ENCODE measurements around the gene ARID3C. TPM values are rescaled to one million over a fixed set of nuclear protein-coding genes. Genes with fewer than 3 reads are reported as not detected.

The ARID3C gene
- total and polyA plus RNA-seq, 2 donors (not counting 3 experiments of a cell fraction or from before 2014, with no cell fraction given) = not detected

GRCh38 chr9:34651321-34651720, 22.5 kb upstream of the ARID3C start:
- peaks cover 34% of the 10 kb centered on the region for H3K4me1 ChIP-seq (ENCODE audit: control insufficient read depth, extremely low read depth, insufficient read depth, low read length)
- no peak overlapping the region for H3K9ac ChIP-seq (replicated peaks; ENCODE audit: extremely low read depth, insufficient read depth, low read length)

More at GRCh38 chr9:34651321-34651720, 22.5 kb upstream of the ARID3C start:
- intact Hi-C loops (cut with micrococcal nuclease) = no loop called here
- TF ChIP-seq MAX (IDR thresholded peaks at IDR 0.05; ENCODE audit: insufficient read depth, insufficient read length) (no peak), POLR2AphosphoS5 (IDR thresholded peaks at IDR 0.05; ENCODE audit: insufficient read depth, low read depth, low read length) (no peak), MYC (IDR thresholded peaks at IDR 0.05; ENCODE audit: low read depth, low read length) (no peak), EZH2 (IDR thresholded peaks at IDR 0.05; ENCODE audit: borderline replicate concordance, low read depth, low read length, severe bottlenecking) (no peak), FOS (IDR thresholded peaks at IDR 0.05; ENCODE audit: borderline replicate concordance, insufficient read depth, low read length) (no peak), POLR2A (IDR thresholded peaks at IDR 0.05; ENCODE audit: low read depth, low read length) (no peak), JUN (IDR thresholded peaks at IDR 0.05; ENCODE audit: borderline replicate concordance, insufficient read depth, insufficient read length, low read depth) (no peak), CTCF (IDR thresholded peaks at IDR 0.05; ENCODE audit: extremely low read depth in 1 of 2, insufficient read depth in 1 of 2, low read depth in 1 of 2, low read length in 2 of 2) (no peak), GATA2 (IDR thresholded peaks at IDR 0.05; ENCODE audit: insufficient read depth, insufficient read length, low read depth, low read length) (no peak)
- BruUV-seq (replicated peaks) = TSS peak; percentile 80
- Histone ChIP-seq H3K79me2 (ENCODE audit: control insufficient read depth, insufficient read depth, low read length) (peaks cover 6% of the 10 kb centered on the region), H3K36me3 (ENCODE audit: control insufficient read depth in 2 of 2, extremely low read depth in 1 of 2, insufficient read depth in 2 of 2, low read length in 2 of 2) (peaks cover 0 to 14% of the 10 kb centered on the region in 2 experiments), H2AFZ (ENCODE audit: low read depth, low read length) (no peak overlapping the region), H4K20me1 (replicated peaks; ENCODE audit: control insufficient read depth, extremely low read depth, insufficient read depth, low read length) (no peaks in the 10 kb centered on the region), H3K9me1 (replicated peaks; ENCODE audit: control insufficient read depth, extremely low read depth, insufficient read depth, low read length) (no peaks in the 10 kb centered on the region), H3K27ac (ENCODE audit: insufficient read depth, low read depth, low read length) (no peak overlapping the region), H3K4me3 (replicated peaks in 1 of 3; ENCODE audit: insufficient read depth in 1 of 3, low read depth in 1 of 3, low read length in 3 of 3) (peak overlapping the region in 1 of 3 experiments; percentile 13), H3K27me3 (ENCODE audit: control insufficient read depth in 2 of 2, insufficient read depth in 2 of 2, low read length in 2 of 2) (no peaks in the 10 kb centered on the region), H3K4me2 (ENCODE audit: insufficient read depth, low read length) (peak overlapping the region; percentile 44), H3K9me3 (replicated peaks; ENCODE audit: control insufficient read depth, insufficient read depth, low read length) (no peaks in the 10 kb centered on the region)
- ChIA-PET POLR2A (no interaction called here), CTCF (interaction anchor here (1.0 to 1.6 kb wide), 4 partner anchors 10 to 17 kb away, joined by 3 to 8 read pairs (median 4); no protein-coding TSS in a partner anchor)
- dilution Hi-C loops (cut with MboI; ENCODE audit: extremely low pct_ligation_motif_present, low sequenced_read_pairs) = no loop called here
- DNase-seq (ENCODE audit: low read depth, low spot score) = peak; percentile 20
- no peak for FAIRE-seq

Measured in endothelial cell of umbilical vein (primary cell).